ENCODE results near the gene VPS9D1. TPM values are rescaled to one million over a fixed set of nuclear protein-coding genes. Genes with fewer than 3 reads are reported as not detected.

VPS9D1 gene
- total and polyA plus RNA-seq, 7 donors: 3.7 to 10.3 (median 5.2) TPM

DNA sequence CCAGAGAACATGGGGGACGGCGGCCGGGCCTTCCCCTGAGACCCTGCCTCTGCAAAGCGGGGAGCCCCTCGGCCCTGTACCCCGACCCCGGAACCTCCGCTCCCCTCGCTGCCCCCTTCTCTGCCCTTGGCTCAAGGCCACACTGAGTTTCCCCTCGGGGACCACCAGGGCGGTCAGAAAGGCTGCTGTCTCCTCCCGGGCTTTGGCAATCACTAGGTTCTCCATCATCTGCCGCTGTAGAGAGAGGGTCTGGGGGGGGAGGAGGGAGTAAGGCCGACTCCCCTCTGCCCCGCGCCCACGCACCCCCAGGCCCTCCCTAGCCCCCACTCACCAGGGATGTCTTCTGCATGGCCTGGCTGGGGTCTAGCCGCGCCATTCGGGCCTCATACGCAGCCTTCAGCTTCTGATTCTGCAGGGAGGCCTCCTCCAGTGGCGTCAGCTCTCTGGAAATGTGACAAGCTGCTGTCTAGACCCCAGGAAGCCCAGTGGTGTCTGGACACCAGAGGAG lies 8.4 kb downstream of the VPS9D1 start:
- no peak overlapping the region for H3K27ac ChIP-seq
- H3K36me3 ChIP-seq (ENCODE audit: insufficient read depth in 1 of 2, low read depth in 1 of 2): peaks cover 0 to 10% of the 10 kb centered on the region in 2 donors
- DNase-seq (no peak), ATAC-seq (peak in 2 of 4 donors; percentile 13 to 16)
- H3K4me1 ChIP-seq: no peaks in the 10 kb centered on the region
- peak overlapping the region; percentile 37 for H3K4me3 ChIP-seq
- H3K9me3 ChIP-seq: no peaks in the 10 kb centered on the region
- H3K27me3 ChIP-seq (ENCODE audit: insufficient read depth in 3 of 3, low read length in 2 of 3): no peaks in the 10 kb centered on the region
- 25 to 42% (median 27%) methylated on average over 17 to 22 of the region's 22 CpGs for WGBS, 3 donors
- TF ChIP-seq, protein P1, sequence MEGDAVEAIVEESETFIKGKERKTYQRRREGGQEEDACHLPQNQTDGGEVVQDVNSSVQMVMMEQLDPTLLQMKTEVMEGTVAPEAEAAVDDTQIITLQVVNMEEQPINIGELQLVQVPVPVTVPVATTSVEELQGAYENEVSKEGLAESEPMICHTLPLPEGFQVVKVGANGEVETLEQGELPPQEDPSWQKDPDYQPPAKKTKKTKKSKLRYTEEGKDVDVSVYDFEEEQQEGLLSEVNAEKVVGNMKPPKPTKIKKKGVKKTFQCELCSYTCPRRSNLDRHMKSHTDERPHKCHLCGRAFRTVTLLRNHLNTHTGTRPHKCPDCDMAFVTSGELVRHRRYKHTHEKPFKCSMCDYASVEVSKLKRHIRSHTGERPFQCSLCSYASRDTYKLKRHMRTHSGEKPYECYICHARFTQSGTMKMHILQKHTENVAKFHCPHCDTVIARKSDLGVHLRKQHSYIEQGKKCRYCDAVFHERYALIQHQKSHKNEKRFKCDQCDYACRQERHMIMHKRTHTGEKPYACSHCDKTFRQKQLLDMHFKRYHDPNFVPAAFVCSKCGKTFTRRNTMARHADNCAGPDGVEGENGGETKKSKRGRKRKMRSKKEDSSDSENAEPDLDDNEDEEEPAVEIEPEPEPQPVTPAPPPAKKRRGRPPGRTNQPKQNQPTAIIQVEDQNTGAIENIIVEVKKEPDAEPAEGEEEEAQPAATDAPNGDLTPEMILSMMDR (IDR thresholded peaks at IDR 0.05): no peak
- intact Hi-C loops (cut with DNase I): no loop called here

DNA sequence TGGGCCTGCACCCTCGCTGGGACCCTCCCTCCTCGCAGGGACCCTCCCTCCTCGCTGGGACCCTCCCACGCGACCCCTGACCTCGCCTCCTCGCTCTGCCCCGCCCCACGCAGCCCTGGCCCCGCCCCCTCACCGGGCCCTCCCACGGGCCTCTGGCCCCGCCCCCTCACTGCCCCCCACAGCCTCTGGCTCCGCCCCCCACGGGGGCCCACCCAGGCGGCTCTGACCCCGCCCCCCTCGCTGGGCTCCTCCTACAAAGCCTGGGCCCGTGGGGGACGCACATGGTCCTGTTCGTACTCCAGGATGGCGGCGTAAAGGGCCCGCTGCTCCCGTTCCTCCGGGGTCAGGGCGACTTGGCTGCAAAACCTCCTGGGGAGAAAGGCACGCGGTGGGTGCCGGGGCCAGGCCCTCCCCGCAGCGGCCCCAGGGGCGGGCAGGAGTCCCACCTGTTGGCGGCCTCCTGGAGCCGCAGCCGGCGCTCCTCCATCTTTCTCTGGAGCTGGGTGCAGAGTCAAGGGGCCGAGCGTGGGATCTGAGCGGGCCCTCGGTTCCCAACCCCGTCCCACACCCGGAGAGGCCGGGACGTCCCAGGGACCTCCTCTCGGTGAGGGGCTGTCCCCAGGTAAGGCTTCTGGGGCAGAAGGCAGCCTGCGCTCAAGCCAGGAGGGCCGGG lies 9.0 kb downstream of the VPS9D1 start:
- H3K9me3 ChIP-seq: no peaks in the 10 kb centered on the region
- DNase-seq: no peak
- no peaks in the 10 kb centered on the region for H3K27me3 ChIP-seq (ENCODE audit: insufficient read depth in 3 of 3, low read length in 2 of 3)
- TF ChIP-seq, protein P1 (IDR thresholded peaks at IDR 0.05): no peak
- H3K4me1 ChIP-seq: no peaks in the 10 kb centered on the region
- no peak overlapping the region for H3K27ac ChIP-seq
- WGBS, 3 donors: 8 to 16% (median 11%) methylated on average over 35 to 48 of the region's 48 CpGs
- intact Hi-C loops (cut with DNase I): no loop called here
- H3K36me3 ChIP-seq (ENCODE audit: insufficient read depth in 1 of 2, low read depth in 1 of 2): peaks cover 0 to 10% of the 10 kb centered on the region in 2 donors
- peak; percentile 32 to 77 (median 52) for ATAC-seq
- H3K4me3 ChIP-seq: peak overlapping the region; percentile 37

DNA sequence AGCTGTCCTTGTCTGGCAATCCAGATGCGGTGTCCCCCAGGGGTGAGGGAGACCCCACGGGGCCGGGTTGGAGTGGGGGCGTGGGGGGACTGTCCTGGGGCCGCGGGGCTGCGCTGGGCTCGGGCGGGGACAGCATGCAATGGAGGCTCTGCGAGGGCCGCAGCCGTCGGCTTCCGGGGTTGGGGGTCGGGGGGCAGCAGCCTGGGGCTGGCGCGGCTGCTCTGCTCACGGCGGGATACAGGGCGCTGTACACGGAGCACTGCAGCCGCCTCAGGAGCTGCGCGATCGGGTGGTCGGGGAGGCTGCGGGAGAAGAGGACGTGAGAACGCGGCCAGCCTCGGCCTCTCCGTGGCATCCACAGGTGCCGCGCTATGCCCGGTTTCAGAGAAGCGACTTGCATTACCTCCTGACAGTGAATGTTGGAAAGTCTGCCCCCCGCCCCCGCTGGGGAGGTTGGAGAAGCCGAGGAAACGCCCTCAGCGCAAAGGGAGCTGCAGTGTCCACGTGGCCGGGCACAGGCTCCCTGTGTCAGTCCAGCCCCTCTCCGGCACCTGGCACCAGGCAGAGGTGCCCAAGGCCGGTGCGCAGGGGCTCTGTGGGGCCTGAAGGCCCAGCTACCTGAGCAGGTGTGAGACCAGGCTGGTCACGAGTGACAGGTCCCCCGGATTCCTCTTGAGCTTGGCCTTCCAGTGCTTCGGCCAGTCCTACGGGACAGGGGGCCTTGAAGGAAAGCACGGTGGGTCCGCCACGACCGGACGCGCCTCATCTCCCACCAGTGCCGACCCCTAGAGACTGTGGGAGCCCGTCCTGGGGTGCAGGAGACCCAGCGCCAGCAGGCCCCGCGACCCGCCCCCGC lies 9.8 kb downstream of the VPS9D1 start:
- Histone ChIP-seq H3K27me3 (ENCODE audit: insufficient read depth in 3 of 3, low read length in 2 of 3) (no peaks in the 10 kb centered on the region), H3K36me3 (ENCODE audit: insufficient read depth in 1 of 2, low read depth in 1 of 2) (peaks cover 0 to 7% of the 10 kb centered on the region in 2 donors), H3K4me3 (no peak overlapping the region), H3K4me1 (no peaks in the 10 kb centered on the region), H3K9me3 (no peaks in the 10 kb centered on the region), H3K27ac (no peak overlapping the region)
- ATAC-seq: no peak
- intact Hi-C loops (cut with DNase I): no loop called here
- DNase-seq: no peak
- WGBS, 3 donors: 72 to 80% (median 79%) methylated on average over 42 to 63 of the region's 63 CpGs
- TF ChIP-seq, protein P1 (IDR thresholded peaks at IDR 0.05): no peak

DNA sequence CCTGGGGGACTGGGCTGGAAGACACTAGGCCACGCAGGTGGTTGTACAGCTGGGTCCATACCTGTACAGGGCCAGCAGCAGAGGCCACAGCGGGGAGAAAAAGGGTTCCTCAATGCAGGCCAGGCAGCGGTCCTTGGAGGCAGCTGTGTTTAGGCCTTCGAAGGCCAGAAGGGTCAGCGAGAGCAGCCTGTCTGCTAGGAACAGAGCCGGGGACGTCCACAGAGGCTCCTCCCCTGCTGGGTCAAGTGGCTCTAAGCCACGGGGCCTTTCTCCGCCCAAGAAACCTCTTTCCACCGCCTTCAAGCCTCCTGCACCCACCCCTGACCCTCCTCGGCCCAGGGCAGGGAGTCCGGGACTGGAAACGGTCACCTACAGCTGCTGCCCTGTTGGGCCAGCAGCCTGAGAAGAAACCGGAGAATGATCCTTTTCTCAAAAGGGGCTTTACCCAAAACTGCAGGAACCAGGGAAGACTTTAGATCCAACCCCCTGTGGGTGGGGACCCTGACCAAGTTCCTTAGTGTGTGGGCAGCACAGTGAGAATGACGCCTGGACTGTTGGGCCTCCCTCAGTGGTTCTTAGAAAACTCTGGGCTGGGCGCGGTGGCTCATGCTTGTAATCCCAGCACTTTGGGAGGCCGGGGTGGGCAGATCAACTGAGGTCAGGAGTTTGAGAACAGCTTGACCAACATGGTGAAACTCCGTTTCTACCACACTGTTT lies 10.8 kb downstream of the VPS9D1 start:
- TF ChIP-seq, protein P1 (IDR thresholded peaks at IDR 0.05): no peak
- Histone ChIP-seq H3K36me3 (ENCODE audit: insufficient read depth in 1 of 2, low read depth in 1 of 2) (peaks cover 0 to 7% of the 10 kb centered on the region in 2 donors), H3K4me3 (no peak overlapping the region), H3K27me3 (ENCODE audit: insufficient read depth in 3 of 3, low read length in 2 of 3) (peaks cover 0 to 5% (median 0%) of the 10 kb centered on the region in 3 donors), H3K9me3 (no peaks in the 10 kb centered on the region), H3K27ac (no peak overlapping the region), H3K4me1 (no peaks in the 10 kb centered on the region)
- WGBS, 3 donors: 87 to 91% (median 89%) methylated on average over 19 of the region's 19 CpGs
- DNase-seq (no peak), ATAC-seq (no peak)
- intact Hi-C loops (cut with DNase I): loop anchor here (5.0 to 10.0 kb wide), 3 partner anchors 82 to 155 kb away; no protein-coding TSS in a partner anchor
